GM11168 (cell line): ENCODE results near the gene POLG.

Source experiments
- in situ Hi-C: fragments of 300-500 bp; cut with MboI; formaldehyde crosslinking; loops from one replicate; pipeline ENCODE4 v1.12.0; 2022; ENCODE audit warnings: low sequenced_read_pairs; ENCODE audit not compliant: unreplicated experiment

Gene POLG

GRCh38 chr15:89329329-89330084 lies 5.1 kb downstream of the POLG start:
- in situ Hi-C loops = no loop called here

- in situ Hi-C loops = no loop called here
Observed at GRCh38 chr15:89328398-89329254, 6.0 kb downstream of the POLG start.

- in situ Hi-C loops = no loop called here
Observed at GRCh38 chr15:89327113-89327512, 7.5 kb downstream of the POLG start.

DNA sequence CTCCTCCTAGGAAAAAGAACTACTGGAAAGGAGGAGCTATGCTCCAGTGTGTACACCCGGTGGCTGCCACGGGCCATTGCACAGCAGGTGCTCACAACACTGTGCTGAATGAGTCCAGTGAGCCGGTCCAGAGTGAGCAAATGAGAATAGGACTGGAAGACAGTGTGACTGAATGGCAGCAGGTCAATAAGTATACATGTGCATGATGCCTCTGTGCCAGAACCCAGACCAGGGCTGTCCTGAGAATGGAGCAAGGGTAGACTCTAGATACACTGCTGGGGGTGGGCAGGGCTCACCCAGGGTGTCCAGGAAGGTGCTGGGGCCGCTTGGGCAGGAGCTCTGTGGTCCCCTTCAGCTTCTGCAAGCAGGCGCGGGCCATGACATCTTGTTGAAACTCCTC lies 8.3 kb downstream of the POLG start:
- in situ Hi-C loops = no loop called here

DNA sequence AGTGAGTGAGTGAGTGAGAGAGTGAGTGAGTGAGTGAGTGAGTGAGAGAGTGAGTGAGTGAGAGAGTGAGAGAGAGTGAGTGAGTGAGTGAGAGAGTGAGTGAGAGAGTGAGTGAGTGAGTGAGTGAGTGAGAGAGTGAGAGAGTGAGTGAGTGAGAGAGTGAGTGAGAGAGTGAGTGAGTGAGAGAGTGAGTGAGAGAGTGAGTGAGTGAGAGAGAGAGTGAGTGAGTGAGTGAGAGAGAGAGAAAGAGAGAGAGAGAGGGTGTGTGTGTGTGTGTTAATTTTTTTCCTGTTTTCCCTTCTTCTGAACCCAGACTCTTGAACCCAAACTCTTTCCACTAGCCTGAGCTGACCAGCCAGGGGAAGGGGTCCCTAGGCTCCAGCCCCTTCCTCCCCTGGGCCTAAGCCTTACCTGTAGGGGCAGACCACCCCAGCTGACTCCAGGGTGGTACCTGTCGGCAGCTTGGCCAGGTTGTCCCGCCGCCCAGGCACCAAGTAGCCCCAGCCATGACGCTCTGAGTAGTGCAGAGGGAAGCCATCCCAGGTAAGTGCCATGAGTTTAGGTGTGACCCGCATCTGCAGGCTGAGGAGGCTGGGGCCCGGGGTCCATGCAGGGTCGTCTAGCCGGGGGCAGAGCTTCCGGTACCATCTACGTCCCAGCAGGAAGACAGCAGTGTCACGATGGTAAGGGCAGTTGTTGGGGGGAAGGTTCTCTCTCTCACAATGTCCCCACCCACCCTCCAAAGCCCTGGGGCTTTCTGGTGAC lies 9.4 kb downstream of the POLG start:
- in situ Hi-C loops = no loop called here

DNA sequence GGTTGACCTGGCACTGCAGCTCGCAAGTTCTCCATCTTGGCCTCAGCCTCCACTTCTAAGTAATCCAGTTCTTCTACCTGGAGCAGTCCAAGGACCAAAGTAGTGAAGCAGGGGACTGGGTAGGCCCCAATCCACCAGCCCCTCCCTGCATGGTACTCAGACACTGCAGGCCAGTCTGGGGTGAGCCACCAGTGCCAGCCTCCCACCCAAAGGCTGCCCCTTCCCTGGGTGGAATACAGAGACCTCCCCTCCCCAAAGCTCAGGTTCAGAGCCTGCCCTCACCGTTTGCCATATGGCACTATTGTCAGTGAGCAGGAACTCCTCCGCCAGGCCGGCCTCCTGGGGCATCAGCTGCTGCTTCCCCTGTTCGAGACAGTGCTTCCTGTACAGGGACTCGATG lies 10.8 kb downstream of the POLG start:
- in situ Hi-C loops = no loop called here

DNA sequence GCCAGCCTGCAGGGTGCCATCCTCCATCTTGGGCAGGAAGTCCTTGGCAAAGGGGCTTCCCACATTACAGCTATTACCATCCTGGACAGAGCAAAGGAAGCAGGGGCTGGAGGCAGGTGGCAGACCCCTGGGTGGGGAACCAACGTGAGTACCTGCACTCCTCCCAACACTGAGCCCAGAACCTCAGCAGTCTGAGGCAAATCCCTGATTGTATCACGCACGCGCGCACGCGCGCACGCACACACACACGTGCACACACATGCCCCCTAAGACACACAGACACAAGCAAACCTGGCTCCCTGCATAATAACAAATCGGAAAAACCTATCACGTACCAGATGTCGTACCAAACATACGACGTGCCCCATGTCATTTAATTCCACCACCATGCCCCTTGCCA lies 11.8 kb downstream of the POLG start:
- in situ Hi-C loops = no loop called here

GRCh38 chr15:89321521-89322410 lies 12.9 kb downstream of the POLG start:
- in situ Hi-C loops = no loop called here

GRCh38 chr15:89320200-89320599 lies 14.4 kb downstream of the POLG start:
- in situ Hi-C loops = no loop called here

DNA sequence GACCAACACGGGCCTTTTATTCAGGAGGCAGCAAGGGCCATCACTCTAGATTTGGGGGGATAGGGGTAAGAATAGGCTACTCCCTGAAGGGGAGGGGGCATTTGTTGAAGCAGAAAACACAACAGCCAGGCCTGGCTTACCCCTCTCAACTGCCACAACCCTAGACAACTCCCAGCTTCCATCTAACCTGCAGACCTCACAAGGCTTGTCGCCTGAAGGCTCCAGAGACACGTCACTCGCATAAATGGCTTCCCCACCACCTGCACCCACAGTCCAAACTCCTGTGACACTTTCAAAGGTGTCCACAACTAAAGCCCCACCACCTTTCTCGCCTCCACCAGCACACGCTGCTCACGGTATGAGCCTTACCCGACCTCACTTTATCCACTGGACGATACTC lies 14.9 kb downstream of the POLG start:
- in situ Hi-C loops = no loop called here

DNA sequence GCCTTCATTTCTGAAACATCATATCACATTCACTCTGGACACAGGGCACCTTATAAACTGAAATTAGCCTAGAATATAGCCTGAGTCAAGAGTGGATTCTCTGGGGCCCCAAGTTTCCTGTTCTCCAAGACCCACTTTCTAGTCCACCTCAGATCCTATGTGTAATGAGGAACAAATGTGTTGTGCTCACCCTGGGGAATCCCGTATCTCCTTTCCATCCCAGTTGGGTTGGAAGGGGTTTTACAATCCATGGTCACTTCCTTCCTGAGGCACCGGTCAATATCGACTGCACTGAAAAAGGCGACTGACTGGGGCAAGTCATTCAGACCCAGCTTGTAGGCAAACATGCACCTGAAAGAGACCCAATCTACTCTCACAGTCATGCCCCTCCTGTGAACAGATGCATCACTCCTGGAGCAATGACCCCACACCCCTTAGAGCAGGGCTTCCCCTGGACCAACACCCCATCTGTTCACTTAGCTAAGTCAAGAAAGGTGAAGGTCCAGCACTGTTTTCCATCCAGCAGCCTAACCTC lies 17.4 kb downstream of the POLG start:
- in situ Hi-C loops = no loop called here

GRCh38 chr15:89316504-89316903 lies 18.1 kb downstream of the POLG start:
- in situ Hi-C loops = no loop called here

- in situ Hi-C loops = no loop called here
Observed at GRCh38 chr15:89315375-89315929, 19.2 kb downstream of the POLG start.

GRCh38 chr15:89309993-89310392 lies 24.6 kb downstream of the POLG start:
- in situ Hi-C loops = no loop called here

GRCh38 chr15:89308236-89308635 lies 26.4 kb downstream of the POLG start:
- in situ Hi-C loops = no loop called here

- in situ Hi-C loops = no loop called here
Observed at GRCh38 chr15:89307791-89308190, 26.8 kb downstream of the POLG start.

DNA sequence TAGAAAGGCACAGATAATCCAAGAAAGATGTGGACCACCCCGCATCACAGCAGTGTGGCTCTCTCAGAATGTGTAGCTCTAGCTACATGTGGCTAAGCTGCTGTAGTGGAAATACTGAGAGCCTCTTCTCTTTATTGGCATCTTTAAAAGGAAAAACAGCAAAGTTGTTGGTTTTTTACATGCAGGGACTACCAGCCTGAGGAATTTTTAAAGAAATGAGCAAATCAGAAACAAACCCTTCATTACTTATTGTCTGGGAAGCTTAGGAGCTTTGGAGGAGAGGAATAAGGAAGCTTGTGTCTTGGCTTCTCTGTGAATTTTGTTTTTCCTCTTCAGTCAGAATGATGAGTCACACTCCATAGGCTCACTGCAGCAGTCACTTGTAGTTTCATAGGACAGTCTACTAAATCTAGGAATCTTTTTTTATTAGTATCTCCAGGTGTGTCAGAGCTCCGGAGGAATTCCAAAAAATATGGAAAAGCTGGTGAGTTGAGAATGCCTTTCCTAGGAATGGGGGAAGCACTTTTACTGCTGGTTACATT lies 27.5 kb downstream of the POLG start:
- in situ Hi-C loops = no loop called here

- in situ Hi-C loops = no loop called here
Observed at GRCh38 chr15:89305395-89305794, 29.2 kb downstream of the POLG start.

- in situ Hi-C loops = no loop called here
Observed at GRCh38 chr15:89303986-89304385, 30.6 kb downstream of the POLG start.
